ENCODE results near the gene ERCC1.
"Not testable (repeated sequence)": the region's sequence is repeated elsewhere in the genome, so short reads cannot be mapped to it uniquely, and the experiment has no call there.

Gene ERCC1

DNA sequence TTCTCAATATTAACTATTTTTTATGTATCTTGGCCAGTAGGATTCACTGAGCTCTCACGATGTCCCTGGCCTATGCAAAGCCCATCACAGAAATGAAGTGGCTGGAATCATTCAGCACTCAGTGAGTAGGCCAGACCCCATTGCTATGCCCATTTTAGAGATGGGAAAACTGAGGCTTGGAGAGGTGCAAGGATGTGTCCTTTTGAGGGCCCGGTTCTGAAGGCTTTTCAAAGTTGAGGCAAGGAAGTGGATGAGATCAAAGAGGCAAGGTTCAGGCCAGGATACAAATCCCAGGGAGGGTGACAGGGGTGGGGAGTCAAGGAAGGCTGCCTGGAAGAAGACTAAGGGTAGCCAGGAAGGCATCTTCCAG lies 18.7 kb upstream of the ERCC1 start:
- no peak for TF ChIP-seq CTCF (IDR thresholded peaks at IDR 0.05)
- Histone ChIP-seq H3K4me3 (no peak overlapping the region), H3K27ac (peak overlapping the region; percentile 93 to 97)
- DNase-seq (ENCODE audit: low spot score): no peak

GRCh38 chr19:45440873-45441654 lies 17.3 kb upstream of the ERCC1 start:
- no peak for TF ChIP-seq CTCF (IDR thresholded peaks at IDR 0.05)
- DNase-seq (ENCODE audit: low spot score): no peak
- Histone ChIP-seq H3K27ac (peak overlapping the region; percentile 96 to 99), H3K4me3 (no peak overlapping the region)

GRCh38 chr19:45440259-45440638 lies 16.5 kb upstream of the ERCC1 start:
- Histone ChIP-seq H3K4me3 (peak overlapping the region; percentile 89), H3K27ac (peak overlapping the region; percentile 96 to 99)
- no peak for TF ChIP-seq CTCF (IDR thresholded peaks at IDR 0.05)
- no peak for DNase-seq (ENCODE audit: low spot score)

- DNase-seq (ENCODE audit: low spot score): peak; percentile 91
- TF ChIP-seq CTCF (IDR thresholded peaks at IDR 0.05): peak; percentile 99
- H3K4me3 ChIP-seq: peak overlapping the region; percentile 89
- H3K27ac ChIP-seq: peak overlapping the region; percentile 96 to 99
Observed at GRCh38 chr19:45439569-45440258, 16.0 kb upstream of the ERCC1 start.

DNA sequence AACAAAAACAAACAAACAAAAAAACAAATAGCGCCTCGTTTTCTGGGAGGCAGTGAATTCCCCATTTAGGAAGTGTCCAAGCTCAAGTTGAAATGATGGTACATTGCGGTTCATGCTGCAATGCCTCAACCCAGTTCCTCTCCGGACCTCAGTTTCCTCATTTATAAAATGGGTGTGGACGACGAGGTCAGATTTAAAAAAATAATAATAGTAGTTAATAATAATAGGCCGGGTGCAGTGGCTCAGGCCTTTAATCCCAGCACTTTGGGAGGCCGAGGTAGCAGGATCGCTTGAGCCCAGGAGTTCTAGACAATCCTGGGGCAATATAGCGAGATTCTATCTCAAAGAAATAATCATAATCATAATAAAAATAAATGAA lies 15.5 kb upstream of the ERCC1 start:
- H3K4me3 ChIP-seq: peak overlapping the region; percentile 89
- H3K27ac ChIP-seq: peak overlapping the region; percentile 96 to 99
- DNase-seq (ENCODE audit: low spot score): no peak
- TF ChIP-seq CTCF (IDR thresholded peaks at IDR 0.05): no peak

DNA sequence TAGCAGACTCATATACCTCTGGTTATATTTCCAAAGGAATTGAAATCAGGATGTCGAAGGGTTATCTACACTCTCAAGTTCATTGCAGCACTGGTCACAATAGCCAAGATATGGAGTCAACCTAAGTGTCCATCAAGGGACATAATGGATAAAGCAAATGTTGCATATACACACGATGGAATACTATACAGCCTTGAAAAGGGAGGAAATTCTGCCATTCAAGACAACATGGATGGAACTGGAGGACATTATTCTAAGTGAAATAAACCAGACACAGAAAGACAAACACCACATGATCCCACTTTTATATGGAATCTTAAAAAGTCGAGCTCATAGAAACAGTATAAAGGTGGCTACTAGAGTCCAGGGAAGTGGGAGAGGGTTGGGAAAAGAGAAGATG lies 13.6 kb upstream of the ERCC1 start:
- TF ChIP-seq CTCF (IDR thresholded peaks at IDR 0.05): no peak
- Histone ChIP-seq H3K27ac (no peak overlapping the region), H3K4me3 (no peak overlapping the region)
- DNase-seq (ENCODE audit: low spot score): no peak

DNA sequence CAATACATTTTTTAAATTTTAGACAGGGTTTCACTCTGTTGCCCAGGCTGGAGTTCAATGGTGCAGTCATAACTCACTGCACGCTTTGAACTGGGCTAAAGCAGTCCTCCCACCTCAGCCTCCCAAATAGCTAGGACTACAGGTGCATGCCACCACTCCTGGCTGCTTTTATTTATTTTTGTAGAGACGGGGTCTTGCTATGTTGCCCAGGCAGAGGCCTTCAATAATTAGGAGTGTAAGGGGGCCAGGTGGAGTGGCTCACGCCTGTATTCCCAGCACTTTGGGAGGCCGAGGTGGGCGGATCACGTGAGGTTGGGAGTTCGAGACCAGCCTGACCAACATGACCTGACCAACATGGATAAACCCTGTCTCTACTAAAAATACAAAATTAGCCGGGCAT lies 8.8 kb upstream of the ERCC1 start:
- not testable (repeated sequence) for DNase-seq (ENCODE audit: low spot score); H3K27ac ChIP-seq; H3K4me3 ChIP-seq

GRCh38 chr19:45431008-45431407 lies 7.3 kb upstream of the ERCC1 start:
- not testable (repeated sequence) for H3K27ac ChIP-seq; H3K4me3 ChIP-seq; DNase-seq (ENCODE audit: low spot score)

- H3K27ac ChIP-seq: peak overlapping the region; percentile 87 to 96
- not testable (repeated sequence) for DNase-seq (ENCODE audit: low spot score); H3K4me3 ChIP-seq
Observed at GRCh38 chr19:45429896-45430295, 6.2 kb upstream of the ERCC1 start.

Data from coronary artery (tissue), 2 donors.